ENCODE results near the gene AGBL1.

The AGBL1 gene

GRCh38 chr15:86541540-86541939, 461.9 kb downstream of the AGBL1 start:
- no peak for DNase-seq

DNA sequence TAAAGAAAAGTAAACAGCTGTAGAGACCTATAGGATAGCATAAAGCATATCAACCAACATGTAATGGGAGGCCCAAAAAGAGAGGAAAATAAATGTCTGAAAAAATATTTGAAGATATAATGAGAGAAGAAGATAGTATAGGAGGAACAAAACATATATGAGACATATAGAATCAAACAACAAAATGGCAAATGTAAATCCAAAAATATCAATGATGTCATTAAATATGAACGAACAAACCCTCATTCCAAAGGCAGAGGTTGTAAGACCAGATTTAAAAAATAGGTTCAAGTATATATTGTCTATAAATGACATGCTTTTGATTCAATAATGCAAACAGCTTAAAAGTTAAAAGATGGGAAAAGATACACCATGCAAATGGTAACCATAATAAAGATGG, 470.4 kb downstream of the AGBL1 start:
- DNase-seq: no peak

GRCh38 chr15:86553108-86553507, 473.4 kb downstream of the AGBL1 start:
- DNase-seq: no peak

GRCh38 chr15:86555098-86555497, 475.4 kb downstream of the AGBL1 start:
- no peak for DNase-seq

GRCh38 chr15:86555939-86556338, 476.3 kb downstream of the AGBL1 start:
- no peak for DNase-seq

DNA sequence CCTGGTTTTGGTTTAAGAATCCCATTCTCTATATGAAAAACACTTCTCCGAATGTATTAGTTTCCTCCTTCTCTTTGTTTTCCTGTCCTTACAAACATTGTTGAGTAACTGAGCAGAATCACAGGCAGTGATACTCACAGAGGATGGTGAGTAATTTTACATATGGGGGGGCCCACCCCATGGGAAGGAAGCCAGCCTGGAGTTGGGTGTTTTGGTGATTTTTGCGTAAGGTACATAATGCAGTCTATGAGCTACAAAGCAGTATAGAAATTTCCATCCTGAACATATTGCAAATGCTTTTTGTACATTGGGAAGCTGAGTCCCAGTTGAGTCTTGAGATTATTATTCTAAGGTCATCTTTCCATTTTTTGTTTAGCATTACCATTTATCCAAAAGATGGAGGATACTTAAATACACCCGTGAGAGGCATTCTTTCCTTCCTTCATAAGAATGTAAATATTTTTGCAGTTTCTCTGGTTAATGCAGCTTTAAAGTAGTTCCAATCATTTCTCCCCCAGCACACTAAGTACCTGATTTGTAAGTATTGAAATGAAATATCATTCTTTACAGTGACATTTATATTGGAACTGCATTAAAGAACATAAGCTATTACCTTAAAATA, 476.8 kb downstream of the AGBL1 start:
- no peak for DNase-seq

GRCh38 chr15:86557018-86557550, 477.4 kb downstream of the AGBL1 start:
- DNase-seq: no peak

GRCh38 chr15:86558252-86558651, 478.6 kb downstream of the AGBL1 start:
- DNase-seq: no peak

DNA sequence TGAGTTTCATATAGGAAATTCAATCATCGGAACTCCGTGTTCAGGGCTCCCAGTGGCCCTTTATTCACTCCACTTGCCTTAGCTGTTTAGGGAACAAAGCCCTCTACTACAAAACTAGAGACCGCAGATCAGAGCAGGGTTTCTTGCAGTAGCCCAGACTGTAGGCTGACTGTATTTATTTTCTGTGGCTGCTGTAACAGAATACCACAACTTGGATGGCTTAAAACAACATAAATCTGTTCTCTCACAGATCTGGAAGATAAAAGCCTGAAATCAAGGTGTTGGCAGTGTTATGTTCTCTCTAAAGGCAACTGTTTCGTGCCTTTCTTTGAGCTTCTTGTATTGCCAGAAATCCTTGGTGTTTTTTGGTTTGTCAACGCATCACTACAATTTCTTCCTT, 479.0 kb downstream of the AGBL1 start:
- DNase-seq: no peak

DNA sequence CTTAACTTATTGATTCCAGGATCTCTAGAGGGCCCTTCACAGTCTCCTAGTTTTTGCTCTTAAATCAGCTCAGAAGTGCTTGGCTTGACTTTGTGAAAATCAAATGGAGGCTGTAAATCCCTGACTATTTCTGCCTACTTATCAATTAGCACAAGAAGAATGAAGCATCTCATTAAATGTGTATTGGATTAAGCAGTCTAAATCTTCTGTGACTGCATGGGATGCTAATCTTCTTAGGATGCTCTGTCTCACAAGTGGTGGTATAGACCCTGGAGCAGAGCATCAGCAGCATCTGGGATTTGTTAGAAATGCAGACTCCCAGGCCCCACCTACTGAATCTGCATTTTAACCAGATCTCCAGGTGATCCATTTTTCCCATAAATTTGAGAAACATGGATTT, 488.7 kb downstream of the AGBL1 start:
- no peak for DNase-seq

DNA sequence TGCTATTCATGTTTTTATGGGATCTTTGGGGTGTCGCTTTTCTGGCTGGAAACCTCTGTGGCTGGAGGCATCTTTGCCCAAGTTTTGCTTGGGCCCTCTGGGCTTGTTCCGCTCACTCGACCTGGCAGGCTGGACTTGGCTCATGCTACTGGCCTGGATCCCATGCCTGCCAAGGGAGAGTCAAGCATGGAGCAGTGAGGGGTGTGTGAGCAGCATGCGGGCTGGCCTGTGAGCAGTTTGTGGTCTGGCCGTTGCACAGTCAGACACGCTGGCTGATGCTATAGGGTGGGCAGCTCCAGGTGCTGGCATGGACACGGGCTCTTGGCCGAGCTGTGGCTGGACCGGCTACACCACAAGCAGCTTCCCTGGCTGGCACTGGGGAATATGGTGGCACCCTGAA, 491.1 kb downstream of the AGBL1 start:
- no peak for DNase-seq

- DNase-seq: no peak
Observed at GRCh38 chr15:86571873-86572272, 492.2 kb downstream of the AGBL1 start.

DNA sequence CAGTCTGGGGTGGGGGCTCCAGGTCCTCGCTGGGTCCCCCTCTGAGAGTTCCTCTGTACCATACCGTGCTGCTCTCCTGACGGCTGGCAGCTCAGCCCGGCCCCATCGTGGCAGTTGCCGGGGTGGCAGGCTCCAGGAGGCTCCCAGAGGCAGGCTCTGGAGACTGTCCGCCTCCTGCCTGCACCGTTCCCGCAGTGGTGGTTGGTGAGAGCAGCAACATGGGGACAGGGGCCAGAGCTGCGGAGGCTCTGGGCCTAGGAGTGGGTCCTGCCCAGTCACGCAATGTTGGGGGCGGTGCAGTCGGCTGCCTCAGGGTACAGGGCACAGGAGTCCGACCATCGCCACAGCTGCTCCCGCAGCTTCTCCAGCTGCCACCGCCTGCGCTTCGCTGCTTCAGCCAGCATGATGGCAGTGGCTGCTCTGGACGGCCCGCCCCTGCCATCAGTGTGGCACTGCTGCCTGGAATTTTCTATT, 492.7 kb downstream of the AGBL1 start:
- DNase-seq: no peak

- no peak for DNase-seq
Observed at GRCh38 chr15:86573476-86573875, 493.8 kb downstream of the AGBL1 start.

DNA sequence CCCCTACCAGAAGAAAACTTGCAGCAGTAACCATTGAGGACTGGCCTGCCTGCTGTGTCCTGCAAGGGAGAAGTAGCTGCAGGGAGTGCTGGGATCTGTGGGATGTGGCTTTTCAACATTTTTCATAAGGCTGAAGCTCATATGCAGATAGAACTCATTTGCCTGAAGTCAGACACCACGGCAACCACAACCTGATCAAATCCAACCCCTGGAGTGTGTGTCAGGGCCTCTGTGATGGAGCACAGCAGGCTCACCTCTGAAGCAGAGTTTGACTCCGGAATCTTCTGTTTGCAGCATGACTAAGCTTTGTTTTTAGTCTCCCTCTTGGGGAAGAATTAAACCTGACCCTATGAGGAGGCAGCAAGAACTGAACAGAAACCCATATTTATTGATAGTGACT, 508.7 kb downstream of the AGBL1 start:
- no peak for DNase-seq

DNA sequence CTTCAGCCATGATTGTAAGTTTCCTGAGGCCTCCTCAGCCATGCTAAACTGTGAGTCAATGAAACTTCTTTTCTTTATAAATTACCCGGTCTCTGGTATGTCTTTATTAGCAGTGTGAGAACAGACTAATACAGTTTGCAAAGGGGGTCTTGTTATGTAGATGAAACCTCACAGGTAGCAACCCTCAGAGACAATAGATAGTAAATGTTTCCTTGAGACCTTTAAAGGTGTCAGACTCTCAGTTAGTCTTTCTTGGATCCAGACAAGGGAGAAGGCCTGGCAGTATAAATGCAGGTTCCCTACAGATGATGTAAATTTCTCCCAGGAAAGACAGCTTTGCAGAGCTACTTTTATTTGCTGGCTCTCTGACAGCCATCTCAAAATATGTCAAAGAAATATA, 510.8 kb downstream of the AGBL1 start:
- DNase-seq: no peak

GRCh38 chr15:86591158-86591557, 511.5 kb downstream of the AGBL1 start:
- DNase-seq: no peak

- no peak for DNase-seq
Observed at GRCh38 chr15:86591994-86592735, 512.5 kb downstream of the AGBL1 start.

DNA sequence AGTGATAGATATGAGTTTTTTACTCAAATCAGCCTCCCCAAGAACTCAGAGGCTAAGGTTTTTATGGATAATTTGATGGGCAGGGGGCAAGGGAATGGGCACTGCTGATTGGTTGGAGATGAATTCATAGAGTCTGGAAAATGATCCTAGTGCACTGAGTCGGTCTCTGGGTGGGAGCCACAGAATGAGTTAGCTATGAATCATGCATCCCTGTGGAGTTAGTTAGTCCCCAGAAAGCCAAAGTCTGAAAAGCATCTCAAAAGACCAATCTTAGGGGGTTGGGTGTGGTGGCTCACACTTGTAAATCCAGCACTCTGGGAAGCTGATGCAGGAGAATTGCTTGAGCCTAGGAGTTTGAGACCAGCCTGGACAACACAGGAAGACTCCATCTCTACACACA, 516.1 kb downstream of the AGBL1 start:
- no peak for DNase-seq

GRCh38 chr15:86603466-86603865, 523.8 kb downstream of the AGBL1 start:
- DNase-seq: no peak

- DNase-seq: no peak
Observed at GRCh38 chr15:86608461-86609205, 529.0 kb downstream of the AGBL1 start.

- DNase-seq: no peak
Observed at GRCh38 chr15:86609275-86609674, 529.6 kb downstream of the AGBL1 start.

DNA sequence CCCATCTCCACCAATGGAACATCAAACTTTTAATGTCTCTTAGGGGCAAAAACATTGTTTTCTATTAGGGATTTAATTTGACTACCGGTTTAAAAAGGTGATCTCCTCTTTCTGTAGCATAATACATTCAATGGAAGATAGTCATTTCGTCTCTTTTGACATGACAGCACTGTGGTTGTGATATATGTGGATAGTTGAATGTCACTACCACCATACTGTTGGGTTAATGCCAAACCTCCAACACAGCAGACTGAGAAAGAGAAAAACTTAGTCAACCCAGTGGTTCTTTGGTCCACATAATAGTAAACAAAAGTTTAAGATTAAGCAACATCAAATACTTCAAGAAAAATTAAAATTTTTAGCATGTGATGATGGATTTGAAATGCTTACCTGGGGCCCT, 530.4 kb downstream of the AGBL1 start:
- no peak for DNase-seq

Data from NCI-H1436 treated with DMSO at 0.1 percent for 48 hours (cell line).